ENCODE results near the gene B4GALNT3. TPM values are rescaled to one million over a fixed set of nuclear protein-coding genes. Genes with fewer than 3 reads are reported as not detected.

Gene B4GALNT3
- total RNA-seq, 1 experiment from 2014 or later = 2.3 TPM

DNA sequence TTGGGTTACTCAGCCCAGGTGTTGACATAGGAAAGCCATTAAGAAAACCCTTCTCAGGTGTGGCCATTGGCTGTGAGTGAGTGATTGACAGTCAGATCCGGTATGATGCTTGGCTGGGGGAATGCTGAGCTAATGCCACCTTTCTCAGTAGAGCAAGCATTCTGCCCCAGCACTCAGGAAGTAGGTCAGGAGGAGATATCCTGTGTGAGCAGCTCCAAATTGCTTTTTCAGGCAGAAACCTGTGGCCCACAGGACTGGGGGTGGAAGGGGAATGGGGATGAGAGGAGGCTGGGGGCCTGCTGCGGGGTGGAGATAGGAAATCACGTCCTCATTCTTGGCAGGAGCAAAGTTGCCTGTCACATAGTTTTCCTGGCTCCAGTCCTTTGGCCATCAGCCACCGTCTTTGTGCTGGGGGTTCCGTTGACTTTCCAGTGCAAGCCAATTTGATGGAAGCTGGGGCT, 147.8 kb downstream of the B4GALNT3 start:
- Histone ChIP-seq H3K27ac (ENCODE audit: low read length) (peak overlapping the region; percentile 7; the same call in 1 of the 2 replicates), H3K4me3 (ENCODE audit: low read depth in 2 of 2, low read length in 2 of 2) (no peak overlapping the region), H3K27me3 (ENCODE audit: control insufficient read depth, insufficient read depth, low read length) (no peaks in the 10 kb centered on the region), H3K36me3 (ENCODE audit: control insufficient read depth, insufficient read depth, low read length) (no peaks in the 10 kb centered on the region), H3K4me1 (ENCODE audit: control insufficient read depth, insufficient read depth, low read length) (peaks cover 8% of the 10 kb centered on the region), H3K9me3 (ENCODE audit: control insufficient read depth, insufficient read depth, low read depth, low read length) (no peaks in the 10 kb centered on the region)
- POLR2A ChIA-PET = no interaction called here
- DNase-seq (ENCODE audit: low read depth, low spot score) (no peak), ATAC-seq (no peak)
- TF ChIP-seq, protein P1, sequence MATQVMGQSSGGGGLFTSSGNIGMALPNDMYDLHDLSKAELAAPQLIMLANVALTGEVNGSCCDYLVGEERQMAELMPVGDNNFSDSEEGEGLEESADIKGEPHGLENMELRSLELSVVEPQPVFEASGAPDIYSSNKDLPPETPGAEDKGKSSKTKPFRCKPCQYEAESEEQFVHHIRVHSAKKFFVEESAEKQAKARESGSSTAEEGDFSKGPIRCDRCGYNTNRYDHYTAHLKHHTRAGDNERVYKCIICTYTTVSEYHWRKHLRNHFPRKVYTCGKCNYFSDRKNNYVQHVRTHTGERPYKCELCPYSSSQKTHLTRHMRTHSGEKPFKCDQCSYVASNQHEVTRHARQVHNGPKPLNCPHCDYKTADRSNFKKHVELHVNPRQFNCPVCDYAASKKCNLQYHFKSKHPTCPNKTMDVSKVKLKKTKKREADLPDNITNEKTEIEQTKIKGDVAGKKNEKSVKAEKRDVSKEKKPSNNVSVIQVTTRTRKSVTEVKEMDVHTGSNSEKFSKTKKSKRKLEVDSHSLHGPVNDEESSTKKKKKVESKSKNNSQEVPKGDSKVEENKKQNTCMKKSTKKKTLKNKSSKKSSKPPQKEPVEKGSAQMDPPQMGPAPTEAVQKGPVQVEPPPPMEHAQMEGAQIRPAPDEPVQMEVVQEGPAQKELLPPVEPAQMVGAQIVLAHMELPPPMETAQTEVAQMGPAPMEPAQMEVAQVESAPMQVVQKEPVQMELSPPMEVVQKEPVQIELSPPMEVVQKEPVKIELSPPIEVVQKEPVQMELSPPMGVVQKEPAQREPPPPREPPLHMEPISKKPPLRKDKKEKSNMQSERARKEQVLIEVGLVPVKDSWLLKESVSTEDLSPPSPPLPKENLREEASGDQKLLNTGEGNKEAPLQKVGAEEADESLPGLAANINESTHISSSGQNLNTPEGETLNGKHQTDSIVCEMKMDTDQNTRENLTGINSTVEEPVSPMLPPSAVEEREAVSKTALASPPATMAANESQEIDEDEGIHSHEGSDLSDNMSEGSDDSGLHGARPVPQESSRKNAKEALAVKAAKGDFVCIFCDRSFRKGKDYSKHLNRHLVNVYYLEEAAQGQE (IDR thresholded peaks at IDR 0.05; ENCODE audit: insufficient read depth in 1 of 2, low read depth in 2 of 2, low read length in 1 of 2) = no peak
- TF ChIP-seq TCF7L2 (IDR thresholded peaks at IDR 0.05; ENCODE audit: low read depth, low read length) = no peak
- CTCF ChIA-PET = no interaction called here
- BruUV-seq (replicated peaks) = no TSS peak
- intact Hi-C loops (cut with micrococcal nuclease; ENCODE audit: unreplicated experiment) (no loop called here), in situ Hi-C loops (cut with HindIII; ENCODE audit: low pct_unique_long_range_greater_than_20kb, low sequenced_read_pairs) (no loop called here)

DNA sequence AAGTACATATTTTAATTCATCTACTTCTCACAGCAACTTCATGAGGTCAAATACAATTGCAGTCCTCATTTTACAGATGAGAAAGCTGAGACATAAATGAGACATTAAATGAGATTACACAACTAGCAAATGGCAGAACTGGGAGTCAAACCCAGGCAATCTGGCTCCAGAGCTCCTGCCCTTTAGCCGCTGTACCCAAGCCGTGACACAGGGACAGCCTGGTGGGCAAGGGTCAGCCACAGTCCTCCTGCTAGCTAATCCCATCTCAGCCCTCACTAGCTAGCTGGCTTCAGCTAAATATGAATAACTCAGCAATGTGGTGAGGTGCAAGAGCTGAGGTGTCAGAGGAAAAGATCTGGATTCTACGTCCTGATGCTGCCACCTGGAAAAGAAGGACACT, 148.7 kb downstream of the B4GALNT3 start:
- Histone ChIP-seq H3K27ac (ENCODE audit: low read length) (peak overlapping the region; percentile 39; the same call in 1 of the 2 replicates), H3K4me3 (ENCODE audit: low read depth in 2 of 2, low read length in 2 of 2) (no peak overlapping the region), H3K36me3 (ENCODE audit: control insufficient read depth, insufficient read depth, low read length) (no peaks in the 10 kb centered on the region), H3K9me3 (ENCODE audit: control insufficient read depth, insufficient read depth, low read depth, low read length) (no peaks in the 10 kb centered on the region), H3K27me3 (ENCODE audit: control insufficient read depth, insufficient read depth, low read length) (no peaks in the 10 kb centered on the region), H3K4me1 (ENCODE audit: control insufficient read depth, insufficient read depth, low read length) (peaks cover 8% of the 10 kb centered on the region)
- ATAC-seq (no peak), DNase-seq (ENCODE audit: low read depth, low spot score) (no peak)
- no TSS peak for BruUV-seq (replicated peaks)
- intact Hi-C loops (cut with micrococcal nuclease; ENCODE audit: unreplicated experiment) = no loop called here
- TF ChIP-seq, protein P1 (IDR thresholded peaks at IDR 0.05; ENCODE audit: insufficient read depth in 1 of 2, low read depth in 2 of 2, low read length in 1 of 2) = no peak
- no peak for TF ChIP-seq SIN3A (IDR thresholded peaks at IDR 0.05; ENCODE audit: borderline replicate concordance, insufficient read depth, low read depth, low read length)
- TF ChIP-seq POLR2AphosphoS5 (IDR thresholded peaks at IDR 0.05; ENCODE audit: low read depth, low read length) = no peak
- TF ChIP-seq, protein P2, sequence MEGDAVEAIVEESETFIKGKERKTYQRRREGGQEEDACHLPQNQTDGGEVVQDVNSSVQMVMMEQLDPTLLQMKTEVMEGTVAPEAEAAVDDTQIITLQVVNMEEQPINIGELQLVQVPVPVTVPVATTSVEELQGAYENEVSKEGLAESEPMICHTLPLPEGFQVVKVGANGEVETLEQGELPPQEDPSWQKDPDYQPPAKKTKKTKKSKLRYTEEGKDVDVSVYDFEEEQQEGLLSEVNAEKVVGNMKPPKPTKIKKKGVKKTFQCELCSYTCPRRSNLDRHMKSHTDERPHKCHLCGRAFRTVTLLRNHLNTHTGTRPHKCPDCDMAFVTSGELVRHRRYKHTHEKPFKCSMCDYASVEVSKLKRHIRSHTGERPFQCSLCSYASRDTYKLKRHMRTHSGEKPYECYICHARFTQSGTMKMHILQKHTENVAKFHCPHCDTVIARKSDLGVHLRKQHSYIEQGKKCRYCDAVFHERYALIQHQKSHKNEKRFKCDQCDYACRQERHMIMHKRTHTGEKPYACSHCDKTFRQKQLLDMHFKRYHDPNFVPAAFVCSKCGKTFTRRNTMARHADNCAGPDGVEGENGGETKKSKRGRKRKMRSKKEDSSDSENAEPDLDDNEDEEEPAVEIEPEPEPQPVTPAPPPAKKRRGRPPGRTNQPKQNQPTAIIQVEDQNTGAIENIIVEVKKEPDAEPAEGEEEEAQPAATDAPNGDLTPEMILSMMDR (IDR thresholded peaks at IDR 0.05) = no peak
- TF ChIP-seq TCF7L2 (IDR thresholded peaks at IDR 0.05; ENCODE audit: low read depth, low read length) = no peak
- in situ Hi-C loops (cut with HindIII; ENCODE audit: low pct_unique_long_range_greater_than_20kb, low sequenced_read_pairs) = no loop called here
- CTCF ChIA-PET = no interaction called here
- POLR2A ChIA-PET = no interaction called here
